SH-SY5Y (cell line): ENCODE measurements around the gene SNX9.

ENCODE experiments used
- GATA2 ChIP-seq: IDR thresholded peaks from 2 replicates; pipeline ENCODE4 v1.6.1; 2011; ENCODE audit warnings: mild to moderate bottlenecking, low read depth, low read length
- GATA3 ChIP-seq: IDR thresholded peaks from 2 replicates; pipeline ENCODE4 v1.6.1; 2011; ENCODE audit warnings: low read depth, mild to moderate bottlenecking, low read length, moderate library complexity

- TF ChIP-seq GATA3 (no peak), GATA2 (no peak)
These were observed 104.0 kb downstream of the SNX9 start for GRCh38 chr6:157927011-157927410.
